GM12801 (cell line): ENCODE measurements around the gene MVB12B.

Experiments used
- TF ChIP-seq, protein P1 (sequence below): IDR thresholded peaks from one replicate; pipeline ENCODE4 v1.5.1; 2011; ENCODE audit warnings: control low read depth; ENCODE audit not compliant: insufficient read length; ENCODE audit errors: extremely low read depth

Gene MVB12B

DNA sequence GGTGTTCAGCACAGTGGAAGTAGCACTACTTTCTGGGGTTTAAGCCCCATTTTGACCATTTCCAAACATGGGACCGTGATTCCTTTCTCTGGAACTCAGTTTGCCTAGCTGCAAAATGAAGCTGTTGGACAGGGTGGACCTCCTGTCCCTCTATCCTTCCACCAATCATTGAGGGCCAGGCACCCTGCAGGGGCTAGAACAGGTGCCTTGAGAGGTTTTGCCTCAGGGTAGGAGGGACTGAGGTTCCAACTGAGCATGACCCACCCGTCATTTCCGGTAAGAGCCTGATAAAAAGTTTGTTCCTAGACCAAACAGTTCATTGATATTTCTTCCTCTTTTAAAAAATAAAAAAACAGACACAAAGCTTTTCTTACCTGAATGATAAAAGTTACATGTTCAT lies 116.5 kb downstream of the MVB12B start:
- TF ChIP-seq, protein P1, sequence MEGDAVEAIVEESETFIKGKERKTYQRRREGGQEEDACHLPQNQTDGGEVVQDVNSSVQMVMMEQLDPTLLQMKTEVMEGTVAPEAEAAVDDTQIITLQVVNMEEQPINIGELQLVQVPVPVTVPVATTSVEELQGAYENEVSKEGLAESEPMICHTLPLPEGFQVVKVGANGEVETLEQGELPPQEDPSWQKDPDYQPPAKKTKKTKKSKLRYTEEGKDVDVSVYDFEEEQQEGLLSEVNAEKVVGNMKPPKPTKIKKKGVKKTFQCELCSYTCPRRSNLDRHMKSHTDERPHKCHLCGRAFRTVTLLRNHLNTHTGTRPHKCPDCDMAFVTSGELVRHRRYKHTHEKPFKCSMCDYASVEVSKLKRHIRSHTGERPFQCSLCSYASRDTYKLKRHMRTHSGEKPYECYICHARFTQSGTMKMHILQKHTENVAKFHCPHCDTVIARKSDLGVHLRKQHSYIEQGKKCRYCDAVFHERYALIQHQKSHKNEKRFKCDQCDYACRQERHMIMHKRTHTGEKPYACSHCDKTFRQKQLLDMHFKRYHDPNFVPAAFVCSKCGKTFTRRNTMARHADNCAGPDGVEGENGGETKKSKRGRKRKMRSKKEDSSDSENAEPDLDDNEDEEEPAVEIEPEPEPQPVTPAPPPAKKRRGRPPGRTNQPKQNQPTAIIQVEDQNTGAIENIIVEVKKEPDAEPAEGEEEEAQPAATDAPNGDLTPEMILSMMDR, result no peak

DNA sequence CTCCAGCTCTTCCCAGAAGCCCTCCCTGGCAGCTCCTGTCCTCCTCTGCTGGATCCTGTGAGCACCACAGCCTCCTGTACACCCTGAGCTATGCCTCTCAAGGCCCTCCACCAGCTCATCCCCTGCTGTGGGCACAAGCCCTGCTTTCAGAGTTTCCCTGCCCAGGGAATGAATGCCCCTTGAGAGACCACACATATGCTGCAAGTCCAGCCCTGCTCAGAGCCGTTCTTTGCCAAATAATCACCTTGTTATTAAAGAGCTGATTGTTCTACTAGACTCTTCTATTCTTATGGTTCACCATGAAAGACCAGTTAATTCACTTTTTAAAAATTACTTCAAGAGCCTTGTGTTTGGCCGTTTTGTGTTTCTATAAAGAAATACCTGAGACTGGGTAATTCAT lies 121.5 kb downstream of the MVB12B start:
- TF ChIP-seq, protein P1, result no peak

DNA sequence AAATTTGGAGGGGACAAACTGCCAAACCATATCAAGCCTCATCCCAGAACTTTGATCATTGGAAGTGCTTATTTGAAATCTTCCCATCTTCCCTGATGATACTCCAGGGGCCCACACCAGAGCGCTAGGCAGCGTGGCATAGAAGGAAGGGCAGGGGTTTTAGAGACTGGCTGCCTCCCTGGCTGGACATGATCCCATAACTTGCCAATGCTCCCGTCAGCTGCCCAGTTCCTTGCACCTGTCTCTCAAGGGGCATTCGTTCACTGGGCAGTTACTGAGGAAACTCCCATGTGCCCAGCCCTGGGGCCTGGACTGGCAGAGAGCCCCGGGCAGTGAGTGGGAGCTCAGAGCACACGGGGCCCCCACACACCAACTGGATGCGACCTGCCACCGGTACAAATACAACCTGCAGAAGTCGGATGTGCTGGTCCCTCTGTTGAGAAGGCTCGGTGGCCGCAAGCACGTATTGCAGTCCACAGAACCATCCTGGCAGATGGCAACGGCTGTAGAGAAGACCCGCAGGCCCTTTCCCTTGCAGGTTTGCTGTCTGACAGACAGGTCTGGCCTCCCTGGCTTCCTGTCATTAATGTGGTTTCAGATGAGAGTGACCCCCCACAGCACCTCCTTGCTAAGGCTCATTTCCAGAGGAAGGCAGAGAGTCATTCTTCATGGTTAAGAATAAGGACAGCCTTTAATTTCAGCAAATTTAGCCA lies 122.4 kb downstream of the MVB12B start:
- TF ChIP-seq, protein P1, result no peak

DNA sequence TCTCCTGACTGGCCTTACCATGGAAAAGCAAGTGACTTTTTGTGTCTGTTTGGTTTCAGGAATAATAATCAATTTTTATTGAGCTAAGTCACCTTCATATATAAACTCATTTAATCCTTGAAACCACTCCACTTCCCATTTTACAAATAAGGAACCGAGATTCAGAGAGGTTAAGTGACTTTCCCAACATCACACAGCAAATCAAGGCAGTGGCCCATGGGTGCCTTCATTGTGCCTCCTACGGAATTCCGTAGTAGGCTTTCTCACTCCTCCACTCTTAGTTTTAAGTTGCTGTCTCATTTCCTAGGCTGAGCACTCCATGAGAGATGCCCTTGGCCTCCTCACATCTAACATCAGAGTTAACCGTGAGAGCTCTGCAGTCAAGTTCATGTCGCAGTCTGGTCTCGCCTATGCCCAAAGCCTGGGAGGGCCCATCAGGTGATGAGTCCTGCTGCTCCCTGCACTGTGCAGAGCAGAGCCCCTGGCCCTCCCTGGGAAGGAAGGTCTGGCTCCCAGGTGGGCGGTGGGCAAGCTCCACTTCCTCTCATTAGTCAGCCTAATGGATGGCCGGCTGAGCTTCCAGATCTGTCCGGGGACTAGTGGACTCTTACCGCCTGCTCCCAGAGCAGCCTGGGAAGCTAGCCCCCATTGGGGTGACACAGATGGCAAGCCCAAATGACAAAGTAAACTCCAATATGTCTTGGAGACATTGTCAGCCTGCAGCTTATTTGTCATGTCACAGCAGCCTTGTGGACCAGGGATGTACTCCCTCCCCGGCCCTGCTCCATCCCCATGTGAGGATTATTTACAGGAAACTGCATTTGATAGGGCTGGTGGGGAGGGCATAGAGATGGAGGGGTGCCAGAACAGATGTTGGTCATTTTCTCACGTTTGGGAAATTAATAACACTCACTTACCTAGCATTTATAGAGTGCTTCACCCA lies 123.4 kb downstream of the MVB12B start:
- TF ChIP-seq, protein P1, result no peak

DNA sequence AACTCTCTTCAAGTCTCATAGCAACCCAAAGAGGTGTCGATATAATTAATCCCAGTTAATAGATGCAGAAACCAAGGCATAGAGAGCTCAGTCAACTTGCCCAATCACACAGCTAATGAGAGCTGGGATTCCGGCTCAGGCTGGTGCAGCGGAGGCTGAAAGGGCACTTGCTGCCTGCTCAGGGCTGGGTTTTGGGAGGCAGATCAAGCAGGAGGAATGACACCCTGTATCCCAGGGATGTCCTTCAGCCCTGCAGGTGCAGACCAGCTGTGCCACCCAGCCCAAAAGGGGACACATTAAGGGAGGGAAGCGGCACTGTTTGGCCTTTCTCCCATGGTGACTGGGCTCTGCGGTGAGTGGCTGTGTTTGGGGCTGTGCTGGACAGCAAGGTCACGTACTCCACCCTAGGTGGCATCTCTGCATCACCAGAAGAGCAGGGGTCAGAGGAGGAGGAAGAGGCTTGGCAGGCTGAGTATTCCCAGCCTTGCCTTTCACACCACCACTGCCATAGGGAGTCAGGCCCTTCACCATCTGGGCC lies 124.1 kb downstream of the MVB12B start:
- TF ChIP-seq, protein P1, result no peak

DNA sequence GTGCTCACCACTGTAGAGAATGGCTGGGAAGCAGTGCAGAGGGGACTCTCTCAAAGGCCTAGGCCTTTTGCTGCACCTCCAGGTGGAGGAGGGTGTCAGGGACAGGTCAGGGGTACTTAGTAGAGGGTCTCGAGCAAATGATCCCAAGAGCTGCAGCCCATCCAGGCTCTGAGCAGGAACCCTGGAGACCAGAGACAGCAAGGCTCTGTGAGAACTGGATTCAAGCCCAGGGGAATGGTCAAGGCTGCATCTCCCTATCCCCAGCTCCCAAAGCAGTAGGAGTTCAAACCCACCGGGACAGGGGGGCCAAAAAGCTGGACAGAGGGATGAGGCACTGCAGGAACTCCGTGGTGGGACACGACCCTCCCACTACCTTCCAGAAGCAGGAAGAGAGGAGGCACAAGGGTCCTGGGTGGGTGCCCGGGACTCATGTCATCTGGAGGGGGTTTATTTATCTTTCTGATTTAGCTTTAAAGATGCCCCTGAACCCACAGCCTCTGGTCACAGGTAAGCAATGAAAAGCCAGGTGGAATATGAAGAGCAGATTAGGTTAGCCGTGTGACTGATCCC lies 124.8 kb downstream of the MVB12B start:
- TF ChIP-seq, protein P1, result no peak

DNA sequence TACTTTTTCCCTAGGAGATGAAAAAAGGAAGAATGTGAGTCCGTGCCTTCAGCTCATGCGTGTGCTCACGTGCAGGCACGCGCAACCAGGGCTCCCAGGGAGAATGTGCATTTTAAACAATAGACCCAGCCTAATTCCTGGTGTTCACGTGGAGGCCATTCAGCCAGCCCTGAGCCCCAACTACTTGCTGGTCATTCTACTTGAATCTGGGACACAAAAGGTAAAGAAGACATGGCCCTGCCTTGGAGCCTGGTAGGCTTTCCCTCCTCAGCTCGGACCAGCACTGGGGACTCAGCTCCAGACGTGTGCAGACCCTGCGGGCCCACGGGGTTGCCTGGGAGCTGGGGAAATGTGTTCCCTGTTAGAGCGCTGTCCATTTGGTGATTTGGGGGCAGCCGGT lies 125.5 kb downstream of the MVB12B start:
- TF ChIP-seq, protein P1, result no peak
